Measurements from ENCODE around the gene ASS1.

DNA sequence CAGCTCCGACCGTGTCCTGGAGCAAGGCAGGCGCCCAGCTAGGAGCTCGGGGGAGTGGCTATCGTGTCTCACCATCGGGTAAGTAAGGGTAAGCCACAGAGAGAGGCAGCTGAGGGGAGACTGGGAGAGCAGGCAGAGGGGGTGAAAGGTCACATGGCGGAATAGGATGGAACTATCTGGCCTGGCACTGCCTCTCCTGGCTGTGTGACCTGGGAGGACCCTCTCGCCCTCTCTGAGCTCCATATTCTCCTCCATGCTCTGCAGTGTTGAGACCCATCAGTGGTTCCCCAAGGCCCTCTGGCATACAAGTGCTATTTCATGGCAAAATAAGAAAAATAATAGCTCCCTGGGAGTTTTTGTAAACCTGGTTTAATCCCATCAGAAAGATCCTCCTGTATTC is 43.9 kb upstream of the ASS1 start:
- TF ChIP-seq, protein P1, sequence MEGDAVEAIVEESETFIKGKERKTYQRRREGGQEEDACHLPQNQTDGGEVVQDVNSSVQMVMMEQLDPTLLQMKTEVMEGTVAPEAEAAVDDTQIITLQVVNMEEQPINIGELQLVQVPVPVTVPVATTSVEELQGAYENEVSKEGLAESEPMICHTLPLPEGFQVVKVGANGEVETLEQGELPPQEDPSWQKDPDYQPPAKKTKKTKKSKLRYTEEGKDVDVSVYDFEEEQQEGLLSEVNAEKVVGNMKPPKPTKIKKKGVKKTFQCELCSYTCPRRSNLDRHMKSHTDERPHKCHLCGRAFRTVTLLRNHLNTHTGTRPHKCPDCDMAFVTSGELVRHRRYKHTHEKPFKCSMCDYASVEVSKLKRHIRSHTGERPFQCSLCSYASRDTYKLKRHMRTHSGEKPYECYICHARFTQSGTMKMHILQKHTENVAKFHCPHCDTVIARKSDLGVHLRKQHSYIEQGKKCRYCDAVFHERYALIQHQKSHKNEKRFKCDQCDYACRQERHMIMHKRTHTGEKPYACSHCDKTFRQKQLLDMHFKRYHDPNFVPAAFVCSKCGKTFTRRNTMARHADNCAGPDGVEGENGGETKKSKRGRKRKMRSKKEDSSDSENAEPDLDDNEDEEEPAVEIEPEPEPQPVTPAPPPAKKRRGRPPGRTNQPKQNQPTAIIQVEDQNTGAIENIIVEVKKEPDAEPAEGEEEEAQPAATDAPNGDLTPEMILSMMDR (IDR thresholded peaks at IDR 0.05): no peak
- TF ChIP-seq ZFX (IDR thresholded peaks at IDR 0.05; ENCODE audit: borderline replicate concordance): no peak
